Kidney (tissue), 14 donors: ENCODE results near the gene IKZF1. TPM values are rescaled to one million over a fixed set of nuclear protein-coding genes. Genes with fewer than 3 reads are reported as not detected.

Experiments used
- DNase-seq, 5 donors: peaks; one replicate each; pipeline ENCODE4 v3.0.0-alpha.2; 2013 to 2020
- FAIRE-seq: peaks from 2 replicates; lab custom pipeline; 2012; peaks lifted over from hg19 to GRCh38; lab: Jason Lieb, UNC
- H3K27ac ChIP-seq, 2 donors: one replicate each; pipeline ENCODE4 v1.7.0; 2013; ENCODE audit warnings: low read depth in 2 of 2, low read length in 2 of 2, inconsistent platforms in 1 of 2
- H3K27me3 ChIP-seq: one replicate; pipeline ENCODE4 v1.7.1; 2013; ENCODE audit warnings: low read length, inconsistent platforms; ENCODE audit not compliant: control insufficient read depth, insufficient read depth
- H3K36me3 ChIP-seq, 3 donors: one replicate each; pipeline versions ENCODE4 v1.7.0 to v1.7.1; 2013; ENCODE audit warnings: low read length in 3 of 3, control low read depth in 1 of 3, inconsistent platforms in 1 of 3; ENCODE audit not compliant: insufficient read depth in 3 of 3, control insufficient read depth in 2 of 3
- H3K4me1 ChIP-seq, 3 donors: one replicate each; pipeline versions ENCODE4 v1.7.0 to v1.7.1; 2013; ENCODE audit warnings: low read length in 3 of 3, inconsistent platforms in 1 of 3, low read depth in 1 of 3; ENCODE audit not compliant: control insufficient read depth in 2 of 3, insufficient read depth in 2 of 3
- H3K4me3 ChIP-seq, 3 donors: one replicate each; pipeline versions ENCODE4 v1.7.0 to v1.8.1; 2013; ENCODE audit warnings: low read length in 3 of 3, control low read depth in 1 of 3, inconsistent platforms in 1 of 3
- H3K9ac ChIP-seq, 3 donors: one replicate each; pipeline versions ENCODE4 v1.7.0 to v1.7.1; 2013; ENCODE audit warnings: low read length in 3 of 3, control low read depth in 1 of 3, inconsistent platforms in 1 of 3
- H3K9me3 ChIP-seq, 3 donors: one replicate each; pipeline versions ENCODE4 v1.7.0 to v1.7.1; 2013; ENCODE audit warnings: low read length in 3 of 3, control low read depth in 1 of 3, inconsistent platforms in 1 of 3; ENCODE audit not compliant: control insufficient read depth in 2 of 3, insufficient read depth in 1 of 3
- intact Hi-C: fragments of 100-400 bp; cut with DNase I; formaldehyde crosslinking; loops from one replicate; pipeline ENCODE4 v1.11.1; 2022
- polyA plus RNA-seq: library from polyadenylated mRNA; stranded (reverse); fragments of 350-450 nt; fragmentation: Illumina TruSeq; extraction: RNeasy Lipid Tissue Mini Kit (QIAGEN cat#74804); gene quantifications from one replicate; pipeline ENCODE4 v1.2.3, GENCODE V29; 2014; ENCODE audit warnings: low read depth, low replicate concordance; ENCODE audit not compliant: insufficient read depth
- total RNA-seq: library from RNA; stranded (reverse); fragmentation: NEBNext Ultra II Directional; extraction: Animal tissue kit (Norgen Biotek cat#: 25700); gene quantifications from one replicate; pipeline ENCODE4 v1.2.1, GENCODE V29; 2021
- TF ChIP-seq, protein P1 (sequence below): IDR thresholded peaks from 3 replicates; pipeline ENCODE4 v1.5.1; 2012; ENCODE audit warnings: mild to moderate bottlenecking, moderate library complexity, borderline replicate concordance; ENCODE audit not compliant: insufficient read depth; ENCODE audit errors: extremely low read depth
- donor health status: control.
- donor health status: control.
- donor health status: control.
- donor health status: control.
- donor health status: control.
- donor health status: DM: yes; HTN: yes; CAD: no.
- donor health status: Normal renal cell carcinoma (clear cell type).

Gene IKZF1
- total and polyA plus RNA-seq, 2 donors from 2014 or later: 0.52 to 36.8 TPM

DNA sequence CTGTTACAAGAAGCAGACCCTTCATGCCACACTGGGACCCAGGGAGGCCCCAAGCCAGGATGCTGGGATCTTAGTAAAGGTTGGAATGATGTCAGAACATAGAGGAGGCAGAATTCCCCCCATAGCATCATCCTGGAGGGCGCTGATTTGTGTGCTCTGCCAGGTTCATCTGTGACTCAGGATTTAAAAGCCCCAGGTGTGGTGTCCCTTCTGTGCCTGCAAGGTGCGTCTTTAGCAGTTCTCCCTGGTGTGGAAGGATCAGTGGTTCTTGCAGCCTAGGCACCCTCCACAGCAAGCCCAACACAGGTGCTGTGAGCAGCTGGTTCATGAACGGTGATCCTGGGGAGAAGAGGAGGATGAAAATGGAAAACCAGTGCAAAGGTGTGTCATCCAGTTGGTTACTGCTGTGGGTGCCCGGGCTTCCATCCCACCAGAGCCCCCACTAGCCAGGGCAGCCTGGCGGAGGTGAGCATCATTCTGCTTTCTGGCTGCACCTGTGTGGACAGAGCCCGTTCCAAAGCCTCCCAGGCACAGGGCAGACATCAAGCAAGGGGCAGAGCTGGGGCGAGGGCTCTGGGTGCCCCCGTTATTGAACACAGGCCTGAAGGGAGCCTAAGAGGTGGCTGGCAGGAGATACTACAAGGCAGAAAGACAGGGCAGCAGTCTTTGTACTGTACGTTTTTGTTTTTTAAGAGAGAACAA, 49.5 kb downstream of the IKZF1 start:
- Histone ChIP-seq H3K4me3 (no peak overlapping the region), H3K27ac (no peak overlapping the region), H3K9ac (no peak overlapping the region), H3K36me3 (no peaks in the 10 kb centered on the region), H3K27me3 (no peaks in the 10 kb centered on the region), H3K4me1 (no peaks in the 10 kb centered on the region), H3K9me3 (no peaks in the 10 kb centered on the region)
- intact Hi-C loops: no loop called here
- TF ChIP-seq, protein P1, sequence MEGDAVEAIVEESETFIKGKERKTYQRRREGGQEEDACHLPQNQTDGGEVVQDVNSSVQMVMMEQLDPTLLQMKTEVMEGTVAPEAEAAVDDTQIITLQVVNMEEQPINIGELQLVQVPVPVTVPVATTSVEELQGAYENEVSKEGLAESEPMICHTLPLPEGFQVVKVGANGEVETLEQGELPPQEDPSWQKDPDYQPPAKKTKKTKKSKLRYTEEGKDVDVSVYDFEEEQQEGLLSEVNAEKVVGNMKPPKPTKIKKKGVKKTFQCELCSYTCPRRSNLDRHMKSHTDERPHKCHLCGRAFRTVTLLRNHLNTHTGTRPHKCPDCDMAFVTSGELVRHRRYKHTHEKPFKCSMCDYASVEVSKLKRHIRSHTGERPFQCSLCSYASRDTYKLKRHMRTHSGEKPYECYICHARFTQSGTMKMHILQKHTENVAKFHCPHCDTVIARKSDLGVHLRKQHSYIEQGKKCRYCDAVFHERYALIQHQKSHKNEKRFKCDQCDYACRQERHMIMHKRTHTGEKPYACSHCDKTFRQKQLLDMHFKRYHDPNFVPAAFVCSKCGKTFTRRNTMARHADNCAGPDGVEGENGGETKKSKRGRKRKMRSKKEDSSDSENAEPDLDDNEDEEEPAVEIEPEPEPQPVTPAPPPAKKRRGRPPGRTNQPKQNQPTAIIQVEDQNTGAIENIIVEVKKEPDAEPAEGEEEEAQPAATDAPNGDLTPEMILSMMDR: no peak
- FAIRE-seq: no peak
- no peak for DNase-seq

DNA sequence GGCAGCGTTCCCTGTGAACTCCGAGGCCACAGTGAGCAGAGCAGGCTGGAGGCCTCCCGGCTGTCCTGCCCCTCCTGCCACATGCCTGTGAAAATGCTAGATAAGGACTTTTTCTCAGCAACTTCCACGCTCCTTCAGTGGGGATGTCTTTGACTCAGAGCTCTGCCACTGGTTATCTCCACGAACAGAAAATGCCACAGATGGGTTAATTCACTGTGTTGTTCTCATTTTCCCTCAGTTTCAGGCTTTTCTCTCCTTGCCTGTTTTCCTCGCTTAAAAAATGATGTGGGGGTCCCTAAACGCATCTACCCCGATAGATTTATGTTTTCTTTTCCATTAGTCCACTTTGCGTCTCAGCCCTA, 51.3 kb downstream of the IKZF1 start:
- intact Hi-C loops: no loop called here
- TF ChIP-seq, protein P1: no peak
- DNase-seq (no peak), FAIRE-seq (no peak)
- Histone ChIP-seq H3K4me3 (no peak overlapping the region), H3K36me3 (no peaks in the 10 kb centered on the region), H3K27ac (no peak overlapping the region), H3K27me3 (no peaks in the 10 kb centered on the region), H3K4me1 (no peaks in the 10 kb centered on the region), H3K9ac (no peak overlapping the region), H3K9me3 (no peaks in the 10 kb centered on the region)

DNA sequence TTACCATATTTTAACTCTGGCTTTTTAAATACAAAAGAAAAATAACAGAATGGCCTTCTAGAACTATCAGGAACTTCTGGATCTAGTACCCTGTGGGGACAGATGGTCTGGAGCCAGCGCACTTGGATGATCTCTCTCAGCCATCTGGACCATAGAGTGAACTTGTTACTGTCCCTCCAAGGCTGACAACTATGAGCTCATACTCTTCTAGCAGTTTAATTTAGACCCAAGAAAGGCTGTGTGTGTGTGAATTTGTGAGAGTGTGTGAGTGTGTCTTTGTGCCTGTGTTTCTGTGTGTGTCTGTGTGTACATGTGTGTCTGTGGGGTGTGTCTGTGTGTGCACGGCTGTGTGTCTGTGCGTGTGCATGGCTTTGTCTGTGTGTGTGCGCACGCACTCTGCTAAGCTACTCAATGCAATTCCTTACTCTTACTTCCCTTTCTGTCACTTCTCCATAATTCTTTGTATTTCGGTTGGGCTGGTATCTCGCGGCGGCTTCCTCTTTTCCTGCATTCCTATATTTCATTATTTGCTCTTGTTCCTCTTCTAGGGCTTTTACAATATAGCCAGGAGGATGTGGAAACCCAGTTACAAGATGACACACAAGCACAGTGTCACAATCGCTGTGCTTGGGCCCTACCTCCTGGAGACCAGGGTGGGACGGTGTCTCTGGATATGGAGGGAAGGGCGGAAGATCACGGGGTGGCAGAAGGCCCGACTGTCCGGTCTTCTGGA, 51.9 kb downstream of the IKZF1 start:
- DNase-seq (peak in 1 of 5 donors; percentile 6), FAIRE-seq (no peak)
- Histone ChIP-seq H3K27me3 (no peaks in the 10 kb centered on the region), H3K9ac (no peak overlapping the region), H3K4me3 (no peak overlapping the region), H3K36me3 (no peaks in the 10 kb centered on the region), H3K27ac (no peak overlapping the region), H3K4me1 (no peaks in the 10 kb centered on the region), H3K9me3 (no peaks in the 10 kb centered on the region)
- TF ChIP-seq, protein P1: no peak
- intact Hi-C loops: no loop called here
